ENCODE data around the gene OVOL2.
"Not testable (repeated sequence)": the region's sequence is repeated elsewhere in the genome, so short reads cannot be mapped to it uniquely, and the experiment has no call there.

Gene OVOL2

GRCh38 chr20:18057994-18058349 lies 256 bp upstream of the OVOL2 start:
- no peak for DNase-seq (ENCODE audit: low read depth in 2 of 2)

GRCh38 chr20:18056174-18057100 lies 1.3 kb downstream of the OVOL2 start:
- DNase-seq (ENCODE audit: low read depth in 2 of 2): no peak

- DNase-seq (ENCODE audit: low read depth in 2 of 2): no peak
Observed at GRCh38 chr20:18055261-18055660, 2.5 kb downstream of the OVOL2 start.

- DNase-seq (ENCODE audit: low read depth in 2 of 2): no peak
Observed at GRCh38 chr20:18052856-18053255, 4.9 kb downstream of the OVOL2 start.

GRCh38 chr20:18050628-18051027 lies 7.1 kb downstream of the OVOL2 start:
- no peak for DNase-seq (ENCODE audit: low read depth in 2 of 2)

GRCh38 chr20:18048176-18048575 lies 9.5 kb downstream of the OVOL2 start:
- DNase-seq (ENCODE audit: low read depth in 2 of 2): no peak

GRCh38 chr20:18046535-18046934 lies 11.2 kb downstream of the OVOL2 start:
- no peak for DNase-seq (ENCODE audit: low read depth in 2 of 2)

GRCh38 chr20:18042229-18042628 lies 15.5 kb downstream of the OVOL2 start:
- DNase-seq (ENCODE audit: low read depth in 2 of 2): no peak

GRCh38 chr20:18041462-18041861 lies 16.3 kb downstream of the OVOL2 start:
- no peak for DNase-seq (ENCODE audit: low read depth in 2 of 2)

- no peak for DNase-seq (ENCODE audit: low read depth in 2 of 2)
Observed at GRCh38 chr20:18039063-18039462, 18.7 kb downstream of the OVOL2 start.

GRCh38 chr20:18034039-18034438 lies 23.7 kb downstream of the OVOL2 start:
- no peak for DNase-seq (ENCODE audit: low read depth in 2 of 2)

GRCh38 chr20:18032977-18033892 lies 24.5 kb downstream of the OVOL2 start:
- no peak for DNase-seq (ENCODE audit: low read depth in 2 of 2)

GRCh38 chr20:18031888-18032509 lies 25.7 kb downstream of the OVOL2 start:
- DNase-seq (ENCODE audit: low read depth in 2 of 2): no peak

- no peak for DNase-seq (ENCODE audit: low read depth in 2 of 2)
Observed at GRCh38 chr20:18031050-18031449, 26.7 kb downstream of the OVOL2 start.

- no peak for DNase-seq (ENCODE audit: low read depth in 2 of 2)
Observed at GRCh38 chr20:18030020-18030419, 27.7 kb downstream of the OVOL2 start.

- not testable (repeated sequence) for DNase-seq (ENCODE audit: low read depth in 2 of 2)
Observed at GRCh38 chr20:18027011-18027410, 30.7 kb downstream of the OVOL2 start.

- DNase-seq (ENCODE audit: low read depth in 2 of 2): no peak
Observed at GRCh38 chr20:18024606-18025127, 33.0 kb downstream of the OVOL2 start.

- DNase-seq (ENCODE audit: low read depth in 2 of 2): no peak
Observed at GRCh38 chr20:18020931-18021330, 36.8 kb downstream of the OVOL2 start.

GRCh38 chr20:18019068-18019467 lies 38.6 kb downstream of the OVOL2 start:
- no peak for DNase-seq (ENCODE audit: low read depth in 2 of 2)

- no peak for DNase-seq (ENCODE audit: low read depth in 2 of 2)
Observed at GRCh38 chr20:18018100-18018499, 39.6 kb downstream of the OVOL2 start.

GRCh38 chr20:18016772-18017171 lies 40.9 kb downstream of the OVOL2 start:
- DNase-seq (ENCODE audit: low read depth in 2 of 2): no peak

GRCh38 chr20:18014411-18014810 lies 43.3 kb downstream of the OVOL2 start:
- DNase-seq (ENCODE audit: low read depth in 2 of 2): no peak
